ENCODE results near the gene GDF2.

GDF2 gene

DNA sequence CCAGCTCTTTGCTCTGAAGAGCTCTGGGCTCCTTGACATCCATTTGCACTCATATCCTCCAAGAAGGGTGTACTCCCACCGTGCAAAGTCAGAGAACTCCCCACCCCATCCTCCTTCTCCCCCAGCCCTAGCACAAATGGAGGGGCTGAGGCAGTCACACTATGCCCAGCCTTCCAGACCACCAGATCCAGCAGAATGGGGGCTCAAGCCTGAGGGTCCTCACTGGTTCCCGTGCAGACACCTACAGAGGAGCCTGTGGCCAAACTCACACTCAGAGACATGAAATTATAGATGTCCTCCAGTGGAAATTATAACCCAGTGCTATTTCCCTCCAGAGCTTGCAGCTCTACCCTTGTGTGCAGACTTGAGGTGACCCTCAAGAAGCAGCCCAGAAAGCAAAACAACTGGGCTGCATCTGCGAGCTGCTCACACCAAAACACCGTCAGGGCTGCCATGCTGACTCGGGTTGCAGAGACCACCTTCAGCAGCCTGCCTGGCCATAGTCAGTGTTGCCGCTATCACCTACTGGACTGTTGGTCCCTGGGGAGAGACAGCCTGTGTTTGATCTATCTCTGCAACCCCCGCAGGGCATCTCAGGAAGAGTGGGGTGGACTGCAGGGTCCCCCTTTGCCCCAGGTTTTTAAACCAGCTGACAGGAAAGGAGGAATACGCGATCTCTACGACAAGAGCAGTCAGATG lies 54.4 kb downstream of the GDF2 start:
- H3K27me3 ChIP-seq (ENCODE audit: insufficient read depth, low read length), result peaks cover 8% of the 10 kb centered on the region; the same call in 1 of the 2 replicates
- no peaks in the 10 kb centered on the region for H3K9me3 ChIP-seq (ENCODE audit: low read length)
- H3K9ac ChIP-seq (ENCODE audit: low read length), result no peak overlapping the region
- no peak for TF ChIP-seq EZH2 (IDR thresholded peaks at IDR 0.05; ENCODE audit: borderline replicate concordance, low read length)
- TF ChIP-seq, protein P1, sequence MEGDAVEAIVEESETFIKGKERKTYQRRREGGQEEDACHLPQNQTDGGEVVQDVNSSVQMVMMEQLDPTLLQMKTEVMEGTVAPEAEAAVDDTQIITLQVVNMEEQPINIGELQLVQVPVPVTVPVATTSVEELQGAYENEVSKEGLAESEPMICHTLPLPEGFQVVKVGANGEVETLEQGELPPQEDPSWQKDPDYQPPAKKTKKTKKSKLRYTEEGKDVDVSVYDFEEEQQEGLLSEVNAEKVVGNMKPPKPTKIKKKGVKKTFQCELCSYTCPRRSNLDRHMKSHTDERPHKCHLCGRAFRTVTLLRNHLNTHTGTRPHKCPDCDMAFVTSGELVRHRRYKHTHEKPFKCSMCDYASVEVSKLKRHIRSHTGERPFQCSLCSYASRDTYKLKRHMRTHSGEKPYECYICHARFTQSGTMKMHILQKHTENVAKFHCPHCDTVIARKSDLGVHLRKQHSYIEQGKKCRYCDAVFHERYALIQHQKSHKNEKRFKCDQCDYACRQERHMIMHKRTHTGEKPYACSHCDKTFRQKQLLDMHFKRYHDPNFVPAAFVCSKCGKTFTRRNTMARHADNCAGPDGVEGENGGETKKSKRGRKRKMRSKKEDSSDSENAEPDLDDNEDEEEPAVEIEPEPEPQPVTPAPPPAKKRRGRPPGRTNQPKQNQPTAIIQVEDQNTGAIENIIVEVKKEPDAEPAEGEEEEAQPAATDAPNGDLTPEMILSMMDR (IDR thresholded peaks at IDR 0.05; ENCODE audit: low read length), result no peak
- no peaks in the 10 kb centered on the region for H4K20me1 ChIP-seq (ENCODE audit: insufficient read depth, low read length)
- H3K79me2 ChIP-seq (ENCODE audit: insufficient read depth, low read length), result no peaks in the 10 kb centered on the region
- no peak overlapping the region for H3K4me2 ChIP-seq (ENCODE audit: low read length)
- no peaks in the 10 kb centered on the region for H3F3A ChIP-seq (ENCODE audit: insufficient read depth, low read length)
- no peaks in the 10 kb centered on the region for H3K4me1 ChIP-seq (ENCODE audit: insufficient read depth, low read length, severe bottlenecking)
- no peaks in the 10 kb centered on the region for H3K9me2 ChIP-seq (ENCODE audit: low read depth, low read length)
- H3K36me3 ChIP-seq (ENCODE audit: insufficient read depth, low read length), result no peaks in the 10 kb centered on the region
- H2AFZ ChIP-seq (ENCODE audit: low read length), result no peak overlapping the region
- no peak overlapping the region for H3K27ac ChIP-seq (ENCODE audit: low read depth, low read length, poor library complexity, severe bottlenecking)
- H3K4me3 ChIP-seq (ENCODE audit: low read depth, low read length, poor library complexity, severe bottlenecking), result no peak overlapping the region
